ENCODE measurements around the gene TADA3.

GRCh38 chr3:9768141-9768775 lies 24.0 kb downstream of the TADA3 start:
- TF ChIP-seq CTCF (IDR thresholded peaks at IDR 0.05; ENCODE audit: borderline replicate concordance, extremely low read depth, low read length, poor library complexity, severe bottlenecking) (no peak), EZH2 (IDR thresholded peaks at IDR 0.05; ENCODE audit: borderline replicate concordance, low read depth, low read length, severe bottlenecking) (no peak)
